GM10248 (cell line): Measurements from ENCODE around the gene CYBB.

ENCODE experiments used
- CTCF ChIA-PET: fragments of 300-600 bp; sonication (Branson Sonifier 250); formaldehyde crosslinking; extraction: SDS; loops from one replicate; lab custom pipeline; 2021; ENCODE audit warnings: antibody characterized with exemption; lab: Yijun Ruan, JAX
- POLR2A ChIA-PET: fragments of 350-650 bp; sonication (Branson Sonifier 250); formaldehyde crosslinking; extraction: SDS; loops from one replicate; lab custom pipeline; 2020; ENCODE audit warnings: antibody characterized with exemption; lab: Yijun Ruan, JAX
- DNase-seq: peaks from one replicate; pipeline ENCODE4 v3.0.0; 2012; ENCODE audit errors: extremely low spot score
- TF ChIP-seq, protein P1 (sequence below): IDR thresholded peaks from 2 replicates; pipeline ENCODE4 v1.5.1; 2012; ENCODE audit warnings: mild to moderate bottlenecking, low read depth; ENCODE audit errors: extremely low read depth, missing control alignments, control extremely low read depth

CYBB gene

DNA sequence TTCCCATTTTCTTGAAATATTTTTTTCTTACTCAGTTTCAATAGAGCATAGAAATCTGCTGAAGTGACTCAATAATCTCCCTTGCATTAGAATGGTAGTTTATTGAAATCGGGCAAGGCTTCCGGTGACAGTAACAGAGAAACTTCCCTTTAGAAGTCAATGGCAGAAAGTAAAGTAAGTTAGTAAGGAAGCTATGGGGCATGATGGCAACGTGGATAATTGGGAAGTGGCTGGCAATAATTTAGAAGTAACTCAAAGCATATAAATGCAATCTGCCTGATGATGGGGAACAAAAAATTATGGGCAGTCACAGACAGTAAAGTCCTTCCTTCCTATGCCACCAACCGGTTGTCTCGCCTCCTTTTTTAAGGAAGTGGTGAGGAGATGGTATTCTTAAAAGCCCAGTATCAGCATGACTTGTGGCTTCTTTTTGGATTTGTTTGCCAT lies 7.6 kb downstream of the CYBB start:
- TF ChIP-seq, protein P1, sequence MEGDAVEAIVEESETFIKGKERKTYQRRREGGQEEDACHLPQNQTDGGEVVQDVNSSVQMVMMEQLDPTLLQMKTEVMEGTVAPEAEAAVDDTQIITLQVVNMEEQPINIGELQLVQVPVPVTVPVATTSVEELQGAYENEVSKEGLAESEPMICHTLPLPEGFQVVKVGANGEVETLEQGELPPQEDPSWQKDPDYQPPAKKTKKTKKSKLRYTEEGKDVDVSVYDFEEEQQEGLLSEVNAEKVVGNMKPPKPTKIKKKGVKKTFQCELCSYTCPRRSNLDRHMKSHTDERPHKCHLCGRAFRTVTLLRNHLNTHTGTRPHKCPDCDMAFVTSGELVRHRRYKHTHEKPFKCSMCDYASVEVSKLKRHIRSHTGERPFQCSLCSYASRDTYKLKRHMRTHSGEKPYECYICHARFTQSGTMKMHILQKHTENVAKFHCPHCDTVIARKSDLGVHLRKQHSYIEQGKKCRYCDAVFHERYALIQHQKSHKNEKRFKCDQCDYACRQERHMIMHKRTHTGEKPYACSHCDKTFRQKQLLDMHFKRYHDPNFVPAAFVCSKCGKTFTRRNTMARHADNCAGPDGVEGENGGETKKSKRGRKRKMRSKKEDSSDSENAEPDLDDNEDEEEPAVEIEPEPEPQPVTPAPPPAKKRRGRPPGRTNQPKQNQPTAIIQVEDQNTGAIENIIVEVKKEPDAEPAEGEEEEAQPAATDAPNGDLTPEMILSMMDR = no peak
- ChIA-PET CTCF (interaction anchor here (0.9 to 1.9 kb wide), 2 partner anchors 10 to 38 kb away, joined by 3 to 8 read pairs; no protein-coding TSS in a partner anchor), POLR2A (no interaction called here)
- DNase-seq = no peak

- TF ChIP-seq, protein P1 = no peak
- no peak for DNase-seq
- ChIA-PET CTCF (interaction anchor here (2.4 kb wide), 1 partner anchor 29 kb away, joined by 8 read pairs; no protein-coding TSS in a partner anchor), POLR2A (no interaction called here)
Measured at GRCh38 chrX:37796310-37796709, 16.5 kb downstream of the CYBB start.

DNA sequence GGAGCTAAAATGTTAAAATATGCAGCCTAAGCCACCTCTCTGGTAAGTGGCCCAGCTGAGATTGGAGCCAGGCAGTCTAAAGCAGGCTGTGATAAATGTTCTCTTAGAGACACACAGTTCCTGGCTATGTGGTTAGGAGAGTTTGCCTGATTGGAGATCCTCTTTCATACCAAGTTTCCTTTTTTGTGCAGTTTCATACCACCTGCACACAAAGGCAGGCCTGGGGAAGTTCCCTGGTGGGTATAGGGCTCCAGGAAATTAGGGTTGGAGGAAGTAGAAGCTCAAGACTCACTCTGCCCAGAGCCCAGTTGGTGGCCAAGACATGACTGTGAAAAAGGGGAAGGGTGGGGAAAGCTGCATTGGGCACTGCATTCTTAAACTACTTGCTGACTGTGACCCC lies 16.9 kb downstream of the CYBB start:
- TF ChIP-seq, protein P1 = no peak
- ChIA-PET POLR2A (no interaction called here), CTCF (interaction anchor here (2.4 kb wide), 1 partner anchor 28 kb away, joined by 8 read pairs; no protein-coding TSS in a partner anchor)
- DNase-seq = no peak

GRCh38 chrX:37799936-37800335 lies 20.1 kb downstream of the CYBB start:
- TF ChIP-seq, protein P1 = no peak
- DNase-seq = no peak
- CTCF ChIA-PET = interaction anchor here (1.6 kb wide), 1 partner anchor 15 kb away, joined by 5 read pairs; no protein-coding TSS in a partner anchor
- POLR2A ChIA-PET = no interaction called here

GRCh38 chrX:37800717-37801116 lies 20.9 kb downstream of the CYBB start:
- CTCF ChIA-PET = interaction anchor here (1.6 kb wide), 1 partner anchor 14 kb away, joined by 5 read pairs; no protein-coding TSS in a partner anchor
- TF ChIP-seq, protein P1 = no peak
- POLR2A ChIA-PET = no interaction called here
- no peak for DNase-seq

DNA sequence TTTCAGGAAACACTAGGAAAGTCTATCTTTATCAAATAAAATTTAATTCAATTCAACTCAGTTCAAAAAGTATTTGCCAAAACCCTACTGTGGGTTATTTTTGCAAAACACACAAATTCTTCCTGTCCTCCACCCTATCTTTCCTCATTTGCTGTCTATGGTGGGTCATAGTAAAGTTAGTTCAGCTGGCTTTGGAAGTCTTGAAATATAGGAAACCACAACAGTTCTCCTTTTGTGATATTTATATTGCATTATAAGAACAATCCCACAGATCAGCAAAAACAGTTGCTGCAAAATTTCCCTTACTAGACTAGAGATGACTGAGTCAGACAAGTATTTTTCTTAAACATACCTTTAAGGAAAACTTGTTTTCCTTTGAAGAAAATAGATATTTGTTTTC lies 22.2 kb downstream of the CYBB start:
- TF ChIP-seq, protein P1 = no peak
- ChIA-PET POLR2A (no interaction called here), CTCF (no interaction called here)
- DNase-seq = no peak
